Psoas muscle (tissue), 8 donors: ENCODE measurements around the gene SLC25A2. TPM values are rescaled to one million over a fixed set of nuclear protein-coding genes. Genes with fewer than 3 reads are reported as not detected.
"Not testable (repeated sequence)": the region's sequence is repeated elsewhere in the genome, so short reads cannot be mapped to it uniquely, and the experiment has no call there.

Experiments used
- ATAC-seq, 4 donors: fragments of 200-7000 bp; cut with Tn5 transposase; one replicate each; pipeline ENCODE4 v1.9.1; 2020; ENCODE audit warnings: moderate library complexity in 3 of 4, mild to moderate bottlenecking in 2 of 4
- DNase-seq, 2 donors: peaks; one replicate each; pipeline ENCODE4 v3.0.0-alpha.2; 2020
- H3K27ac ChIP-seq: fragments of 200-600 bp; one replicate; pipeline ENCODE4 v1.8.0; 2022
- H3K27me3 ChIP-seq, 3 donors: fragments of 200-600 bp in 1 of 3; one replicate each; pipeline versions ENCODE4 v1.6.1 to v1.8.0; 2013 to 2022; ENCODE audit warnings: low read length in 2 of 3, mild to moderate bottlenecking in 2 of 3, moderate library complexity in 1 of 3; ENCODE audit not compliant: insufficient read depth in 3 of 3
- H3K36me3 ChIP-seq, 2 donors: fragments of 200-600 bp in 1 of 2; one replicate each; pipeline versions ENCODE4 v1.6.1 to v1.8.0; 2013 to 2022; ENCODE audit warnings: low read depth in 1 of 2, mild to moderate bottlenecking in 1 of 2, moderate library complexity in 1 of 2; ENCODE audit not compliant: insufficient read depth in 1 of 2
- H3K4me1 ChIP-seq: fragments of 200-600 bp; one replicate; pipeline ENCODE4 v1.8.0; 2022
- H3K4me3 ChIP-seq: fragments of 200-600 bp; one replicate; pipeline ENCODE4 v1.8.0; 2022; ENCODE audit warnings: mild to moderate bottlenecking
- H3K9me3 ChIP-seq: fragments of 200-600 bp; one replicate; pipeline ENCODE4 v1.8.0; 2022
- WGBS, 3 donors: extraction: QIAGEN DNeasy Blood & Tissue Kit; methylation state at CpG; one replicate each; pipeline versions ENCODE4 v1.1.6 to v1.1.7; 2013; 5-methylcytosine and 5-hydroxymethylcytosine counted together
- intact Hi-C, 2 donors: fragments of 100-400 bp; cut with DNase I; formaldehyde crosslinking; loops; one replicate each; pipeline versions ENCODE4 v1.11.0 to v1.14.2; 2022
- polyA plus RNA-seq, 3 donors: library from polyadenylated mRNA; stranded (reverse); fragments of 200-250 nt; gene quantifications; one replicate each; pipeline ENCODE4 v1.2.3, GENCODE V29; 2013
- total RNA-seq, 4 donors: library from RNA; stranded (reverse); fragmentation: NEBNext Ultra II Directional in 2 of 4; extraction: Animal tissue kit (Norgen Biotek cat#: 25700) in 2 of 4; gene quantifications; one replicate each; pipeline versions ENCODE4 v1.2.1 to v1.2.4, GENCODE V29; 2021 to 2023
- TF ChIP-seq, protein P1 (sequence below): fragments of 200-600 bp; IDR thresholded peaks from one replicate; pipeline ENCODE4 v1.8.0; 2022; ENCODE audit warnings: antibody characterized with exemption
- donor health status: healthy with polysubstance abuse.
- donor health status: DM: no; HTN: no; CAD: no; lungs with moderate emphysema.
- donor health status: Bipolar disorder and iron deficiency.
- donor health status: healthy.
- donor health status: DM: yes; HTN: yes; CAD: no.
- donor health status: DM: no; HTN: no; CAD: no.
- donor health status: DM: no; HTN: no; CAD: no.
- donor health status: DM: yes; HTN: yes; CAD: no.

Gene SLC25A2
- total and polyA plus RNA-seq, 7 donors, result 0.04 to 0.32 (median 0.19) TPM; not detected in 4

DNA sequence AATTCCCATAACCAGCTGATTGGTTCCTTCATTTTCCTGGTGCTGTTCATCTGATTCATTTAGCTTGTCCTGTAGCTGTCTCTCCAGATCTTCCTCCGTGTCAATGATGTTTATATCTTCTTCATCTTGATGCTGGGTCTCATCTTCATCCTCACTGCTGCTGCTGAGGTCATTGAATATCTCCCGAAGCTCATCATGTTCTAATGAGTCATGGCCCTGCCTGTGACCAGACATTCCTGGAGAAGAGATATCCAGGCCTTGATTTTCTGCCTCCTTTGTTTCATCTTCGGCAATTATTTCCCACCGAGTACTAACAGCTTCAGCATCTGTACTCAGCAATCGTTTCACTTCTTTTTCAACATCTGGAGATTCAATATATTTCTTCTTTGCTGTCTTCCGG is 15.4 kb upstream of the SLC25A2 start:
- peak overlapping the region; percentile 81 for H3K4me3 ChIP-seq
- TF ChIP-seq, protein P1, sequence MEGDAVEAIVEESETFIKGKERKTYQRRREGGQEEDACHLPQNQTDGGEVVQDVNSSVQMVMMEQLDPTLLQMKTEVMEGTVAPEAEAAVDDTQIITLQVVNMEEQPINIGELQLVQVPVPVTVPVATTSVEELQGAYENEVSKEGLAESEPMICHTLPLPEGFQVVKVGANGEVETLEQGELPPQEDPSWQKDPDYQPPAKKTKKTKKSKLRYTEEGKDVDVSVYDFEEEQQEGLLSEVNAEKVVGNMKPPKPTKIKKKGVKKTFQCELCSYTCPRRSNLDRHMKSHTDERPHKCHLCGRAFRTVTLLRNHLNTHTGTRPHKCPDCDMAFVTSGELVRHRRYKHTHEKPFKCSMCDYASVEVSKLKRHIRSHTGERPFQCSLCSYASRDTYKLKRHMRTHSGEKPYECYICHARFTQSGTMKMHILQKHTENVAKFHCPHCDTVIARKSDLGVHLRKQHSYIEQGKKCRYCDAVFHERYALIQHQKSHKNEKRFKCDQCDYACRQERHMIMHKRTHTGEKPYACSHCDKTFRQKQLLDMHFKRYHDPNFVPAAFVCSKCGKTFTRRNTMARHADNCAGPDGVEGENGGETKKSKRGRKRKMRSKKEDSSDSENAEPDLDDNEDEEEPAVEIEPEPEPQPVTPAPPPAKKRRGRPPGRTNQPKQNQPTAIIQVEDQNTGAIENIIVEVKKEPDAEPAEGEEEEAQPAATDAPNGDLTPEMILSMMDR, result no peak
- H3K27me3 ChIP-seq, result no peaks in the 10 kb centered on the region
- H3K27ac ChIP-seq, result peak overlapping the region; percentile 98
- peak in 3 of 4 donors; percentile 50 to 61 (median 61) for ATAC-seq
- peaks cover 9 to 27% of the 10 kb centered on the region in 2 donors for H3K36me3 ChIP-seq
- DNase-seq, result no peak
- peaks cover 57% of the 10 kb centered on the region for H3K9me3 ChIP-seq
- H3K4me1 ChIP-seq, result peaks cover 17% of the 10 kb centered on the region
- WGBS, 3 donors, result 85 to 93% (median 87%) methylated on average over 6 of the region's 6 CpGs
- intact Hi-C loops, result no loop called here

DNA sequence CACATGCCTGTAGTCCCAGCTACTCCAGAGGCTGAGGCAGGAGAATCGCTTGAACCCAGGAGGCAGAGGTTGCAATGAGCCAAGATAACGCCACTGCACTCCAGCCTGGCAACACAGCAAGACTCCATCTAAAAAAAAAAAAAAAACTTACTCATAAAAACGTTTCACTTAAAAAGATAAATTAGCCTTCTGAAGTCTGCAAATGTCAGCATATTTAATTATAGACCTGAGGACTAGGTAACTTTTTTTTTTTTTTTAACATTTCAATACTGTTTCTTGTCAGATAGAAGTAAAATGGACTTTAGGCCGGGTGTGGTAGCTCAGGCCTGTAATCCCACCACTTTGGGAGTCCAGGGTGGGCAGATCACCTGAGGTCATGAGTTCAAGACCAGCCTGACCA is 13.1 kb upstream of the SLC25A2 start:
- H3K27ac ChIP-seq, DNase-seq, H3K4me3 ChIP-seq, H3K27me3 ChIP-seq, ATAC-seq, intact Hi-C loops: not testable (repeated sequence)
- WGBS, 3 donors, result 81 to 91% (median 82%) methylated on average over 4 of the region's 4 CpGs
- Histone ChIP-seq H3K4me1 (peaks cover 15% of the 10 kb centered on the region), H3K36me3 (peaks cover 9 to 27% of the 10 kb centered on the region in 2 donors), H3K9me3 (peaks cover 65% of the 10 kb centered on the region)

DNA sequence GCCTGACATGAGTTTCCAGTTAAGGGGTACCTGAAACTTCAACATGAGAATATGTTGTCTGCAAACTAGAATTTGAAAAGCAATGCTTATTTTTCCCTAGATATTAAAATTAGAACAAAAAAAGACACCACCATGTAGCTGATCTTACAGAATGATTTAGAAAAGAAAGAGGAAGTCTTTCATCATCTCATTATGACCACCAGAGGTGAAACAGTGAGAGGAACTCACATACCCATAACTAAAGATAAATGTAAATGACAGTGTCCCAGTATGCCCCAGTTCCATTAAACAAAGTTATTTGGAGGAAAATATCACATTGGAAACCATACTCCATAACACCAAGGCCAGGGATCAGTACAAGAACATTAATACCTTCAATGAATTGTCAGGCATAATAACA is 9.9 kb upstream of the SLC25A2 start:
- TF ChIP-seq, protein P1, result no peak
- peaks cover 57% of the 10 kb centered on the region for H3K9me3 ChIP-seq
- intact Hi-C loops, result no loop called here
- no peaks in the 10 kb centered on the region for H3K27me3 ChIP-seq
- no peak overlapping the region for H3K4me3 ChIP-seq
- H3K27ac ChIP-seq, result no peak overlapping the region
- H3K4me1 ChIP-seq, result peaks cover 8% of the 10 kb centered on the region
- H3K36me3 ChIP-seq, result peaks cover 10 to 17% of the 10 kb centered on the region in 2 donors
- DNase-seq (no peak), ATAC-seq (no peak)

DNA sequence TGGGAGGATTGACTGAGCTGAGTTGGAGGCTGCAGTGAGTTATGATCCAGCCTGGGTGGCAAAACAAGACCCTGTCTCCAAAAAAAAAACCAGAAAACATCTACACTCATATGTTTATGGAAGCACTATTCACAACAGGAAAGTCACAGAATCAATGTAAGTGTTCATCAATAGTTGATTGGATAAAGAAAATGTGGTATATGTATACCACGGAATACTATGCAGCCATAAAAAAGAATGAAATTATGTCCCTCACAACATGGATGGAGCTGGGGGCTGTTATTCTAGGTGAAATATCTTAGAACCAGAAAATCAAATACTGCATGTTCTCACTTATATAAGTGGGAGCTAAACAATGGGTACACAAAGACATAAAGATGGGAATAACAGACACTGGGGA is 2.8 kb upstream of the SLC25A2 start:
- Histone ChIP-seq H3K9me3 (peaks cover 47% of the 10 kb centered on the region), H3K4me3 (no peak overlapping the region), H3K4me1 (no peaks in the 10 kb centered on the region), H3K27me3 (no peaks in the 10 kb centered on the region), H3K27ac (no peak overlapping the region), H3K36me3 (peaks cover 0 to 4% of the 10 kb centered on the region in 2 donors)
- ATAC-seq (no peak), DNase-seq (no peak)
- intact Hi-C loops, result no loop called here
- TF ChIP-seq, protein P1, result no peak
- WGBS, 3 donors, result 97 to 100% (median 98%) methylated on average over 1 of the region's 1 CpG

DNA sequence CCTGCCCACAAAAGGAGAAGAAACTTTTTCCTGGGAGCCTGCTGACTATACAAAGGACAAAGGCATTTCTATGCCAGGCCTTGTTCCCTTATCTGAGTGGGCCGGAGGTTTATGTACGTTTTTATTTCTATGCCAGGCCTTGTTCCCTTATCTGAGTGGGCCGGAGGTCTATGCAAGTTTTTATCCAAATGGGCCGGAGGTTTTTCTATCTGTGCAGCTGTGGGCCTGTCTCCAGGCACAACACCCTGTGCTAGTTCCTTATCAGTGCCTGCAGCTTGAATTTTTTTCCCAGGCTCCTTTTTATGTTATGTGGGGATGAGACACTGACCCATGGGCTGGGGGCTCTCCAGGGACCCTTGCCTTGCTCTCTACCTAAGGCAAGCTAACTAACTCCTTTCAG is 5.5 kb downstream of the SLC25A2 start:
- Histone ChIP-seq H3K4me1 (no peaks in the 10 kb centered on the region), H3K27ac (no peak overlapping the region), H3K27me3 (no peaks in the 10 kb centered on the region), H3K4me3 (no peak overlapping the region), H3K36me3 (no peaks in the 10 kb centered on the region), H3K9me3 (peaks cover 30% of the 10 kb centered on the region)
- WGBS, 3 donors, result 77 to 96% (median 91%) methylated on average over 4 of the region's 4 CpGs
- no peak for DNase-seq
- intact Hi-C loops, result no loop called here
- ATAC-seq, result no peak
- TF ChIP-seq, protein P1, result no peak
